Gastroesophageal sphincter (tissue), 3 donors: ENCODE measurements around the gene SGCD.

Experiments used
- POLR2A ChIP-seq, 2 donors: fragments of 450-650 bp; IDR thresholded peaks; one replicate each; pipeline ENCODE4 v1.6.1; 2017; ENCODE audit warnings: antibody characterized with exemption in 2 of 2, mild to moderate bottlenecking in 2 of 2, moderate library complexity in 1 of 2
- POLR2AphosphoS5 ChIP-seq: sonication (generic); formaldehyde crosslinking; IDR thresholded peaks from one replicate; pipeline ENCODE4 v1.6.1; 2017; ENCODE audit warnings: antibody characterized with exemption
- TF ChIP-seq, protein P1 (sequence below), 4 experiments: fragments of 200-600 bp in 2 of 4; fragments of 450-650 bp in 2 of 4; sonication (generic) in 1 of 4; IDR thresholded peaks; one replicate each; pipeline ENCODE4 v1.5.1; 2017 to 2019; ENCODE audit warnings: antibody characterized with exemption in 4 of 4, mild to moderate bottlenecking in 2 of 4, moderate library complexity in 2 of 4

DNA sequence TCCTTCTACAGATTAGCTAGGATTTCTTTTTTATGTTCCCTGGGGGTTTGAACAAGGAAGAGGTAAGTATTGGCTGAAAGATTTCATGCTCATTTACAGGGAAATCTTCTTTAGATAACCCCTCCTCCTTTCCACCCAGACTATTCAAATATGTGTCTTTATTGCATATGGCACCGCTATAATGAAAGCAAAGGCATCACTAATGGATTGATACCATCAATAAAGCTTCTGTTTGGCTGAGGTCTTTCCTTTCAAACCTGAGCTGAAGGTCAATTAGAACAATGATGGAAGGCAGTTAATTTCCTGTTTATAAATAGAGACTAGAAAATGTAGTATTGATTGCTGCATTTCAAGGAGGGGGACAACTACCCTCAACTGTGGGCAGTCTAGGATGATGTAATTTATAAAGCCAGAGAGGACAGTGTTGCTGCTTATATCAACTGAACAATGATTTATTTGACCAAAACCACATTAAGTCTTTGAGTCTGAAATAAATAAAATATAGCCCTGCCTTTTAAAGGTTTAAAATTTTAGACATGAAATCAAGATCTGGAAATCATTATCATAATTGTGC, 132.9 kb downstream of the SGCD start:
- TF ChIP-seq, protein P1, sequence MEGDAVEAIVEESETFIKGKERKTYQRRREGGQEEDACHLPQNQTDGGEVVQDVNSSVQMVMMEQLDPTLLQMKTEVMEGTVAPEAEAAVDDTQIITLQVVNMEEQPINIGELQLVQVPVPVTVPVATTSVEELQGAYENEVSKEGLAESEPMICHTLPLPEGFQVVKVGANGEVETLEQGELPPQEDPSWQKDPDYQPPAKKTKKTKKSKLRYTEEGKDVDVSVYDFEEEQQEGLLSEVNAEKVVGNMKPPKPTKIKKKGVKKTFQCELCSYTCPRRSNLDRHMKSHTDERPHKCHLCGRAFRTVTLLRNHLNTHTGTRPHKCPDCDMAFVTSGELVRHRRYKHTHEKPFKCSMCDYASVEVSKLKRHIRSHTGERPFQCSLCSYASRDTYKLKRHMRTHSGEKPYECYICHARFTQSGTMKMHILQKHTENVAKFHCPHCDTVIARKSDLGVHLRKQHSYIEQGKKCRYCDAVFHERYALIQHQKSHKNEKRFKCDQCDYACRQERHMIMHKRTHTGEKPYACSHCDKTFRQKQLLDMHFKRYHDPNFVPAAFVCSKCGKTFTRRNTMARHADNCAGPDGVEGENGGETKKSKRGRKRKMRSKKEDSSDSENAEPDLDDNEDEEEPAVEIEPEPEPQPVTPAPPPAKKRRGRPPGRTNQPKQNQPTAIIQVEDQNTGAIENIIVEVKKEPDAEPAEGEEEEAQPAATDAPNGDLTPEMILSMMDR (IDR thresholded peaks at IDR 0.05), result no peak
- no peak for TF ChIP-seq POLR2AphosphoS5
- TF ChIP-seq POLR2A (IDR thresholded peaks at IDR 0.05), result no peak
